Activated naive CD8-positive, alpha-beta T cell (primary cell): ENCODE data around the gene MPZ.
"Not testable (repeated sequence)": the region's sequence is repeated elsewhere in the genome, so short reads cannot be mapped to it uniquely, and the experiment has no call there.

ENCODE experiments used
- H3K27ac Mint-ChIP-seq: one replicate; pipeline ENCODE4 v1.8.0; 2021; ENCODE audit warnings: mixed read lengths
- H3K27me3 Mint-ChIP-seq: one replicate; pipeline ENCODE4 v1.8.0; 2021; ENCODE audit warnings: mixed read lengths
- H3K36me3 Mint-ChIP-seq: one replicate; pipeline ENCODE4 v1.8.0; 2021; ENCODE audit warnings: mixed read lengths
- H3K4me1 Mint-ChIP-seq: one replicate; pipeline ENCODE4 v1.8.0; 2021; ENCODE audit warnings: low read depth, mixed read lengths
- H3K4me3 Mint-ChIP-seq: one replicate; pipeline ENCODE4 v1.8.0; 2021; ENCODE audit warnings: mild to moderate bottlenecking, mixed read lengths
- H3K9me3 Mint-ChIP-seq: one replicate; pipeline ENCODE4 v1.8.0; 2021; ENCODE audit warnings: low read depth, mixed read lengths

MPZ gene

GRCh38 chr1:161267321-161267720, 42.4 kb downstream of the MPZ start:
- no peaks in the 10 kb centered on the region for H3K36me3 Mint-ChIP-seq
- H3K27ac Mint-ChIP-seq, result no peak overlapping the region
- no peaks in the 10 kb centered on the region for H3K9me3 Mint-ChIP-seq
- H3K4me3 Mint-ChIP-seq, result no peak overlapping the region
- peaks cover 7% of the 10 kb centered on the region for H3K27me3 Mint-ChIP-seq
- H3K4me1 Mint-ChIP-seq, result no peaks in the 10 kb centered on the region

- peaks cover 8% of the 10 kb centered on the region for H3K27me3 Mint-ChIP-seq
- H3K27ac Mint-ChIP-seq, result no peak overlapping the region
- no peaks in the 10 kb centered on the region for H3K36me3 Mint-ChIP-seq
- no peaks in the 10 kb centered on the region for H3K4me1 Mint-ChIP-seq
- H3K4me3 Mint-ChIP-seq, result no peak overlapping the region
- H3K9me3 Mint-ChIP-seq, result no peaks in the 10 kb centered on the region
Measured at GRCh38 chr1:161266836-161267235, 42.9 kb downstream of the MPZ start.

GRCh38 chr1:161266202-161266601, 43.6 kb downstream of the MPZ start:
- no peak overlapping the region for H3K4me3 Mint-ChIP-seq
- H3K4me1 Mint-ChIP-seq, result peaks cover 3% of the 10 kb centered on the region
- H3K9me3 Mint-ChIP-seq, result no peaks in the 10 kb centered on the region
- peaks cover 12% of the 10 kb centered on the region for H3K27me3 Mint-ChIP-seq
- no peaks in the 10 kb centered on the region for H3K36me3 Mint-ChIP-seq
- H3K27ac Mint-ChIP-seq, result no peak overlapping the region

GRCh38 chr1:161265305-161265704, 44.5 kb downstream of the MPZ start:
- peaks cover 6% of the 10 kb centered on the region for H3K4me1 Mint-ChIP-seq
- no peak overlapping the region for H3K27ac Mint-ChIP-seq
- H3K9me3 Mint-ChIP-seq, result no peaks in the 10 kb centered on the region
- peaks cover 16% of the 10 kb centered on the region for H3K27me3 Mint-ChIP-seq
- H3K36me3 Mint-ChIP-seq, result no peaks in the 10 kb centered on the region
- H3K4me3 Mint-ChIP-seq, result no peak overlapping the region

- Mint-ChIP-seq H3K36me3 (peaks cover 13% of the 10 kb centered on the region), H3K4me3 (no peak overlapping the region), H3K27ac (no peak overlapping the region), H3K9me3 (peaks cover 3% of the 10 kb centered on the region), H3K4me1 (peaks cover 24% of the 10 kb centered on the region), H3K27me3 (peaks cover 40% of the 10 kb centered on the region)
Measured at GRCh38 chr1:161261261-161262235, 48.2 kb downstream of the MPZ start.

GRCh38 chr1:161260376-161261260, 49.1 kb downstream of the MPZ start:
- peaks cover 46% of the 10 kb centered on the region for H3K27me3 Mint-ChIP-seq

GRCh38 chr1:161259765-161260164, 50.0 kb downstream of the MPZ start:
- Mint-ChIP-seq H3K27me3 (peaks cover 48% of the 10 kb centered on the region), H3K9me3 (peaks cover 3% of the 10 kb centered on the region), H3K4me3 (peak overlapping the region; percentile 78), H3K4me1 (peaks cover 24% of the 10 kb centered on the region), H3K27ac (no peak overlapping the region), H3K36me3 (peaks cover 15% of the 10 kb centered on the region)

More at GRCh38 chr1:161260376-161261260, 49.1 kb downstream of the MPZ start:
- H3K27ac Mint-ChIP-seq, result no peak overlapping the region
- H3K4me3 Mint-ChIP-seq, result no peak overlapping the region
- peaks cover 24% of the 10 kb centered on the region for H3K4me1 Mint-ChIP-seq
- H3K36me3 Mint-ChIP-seq, result peaks cover 15% of the 10 kb centered on the region
- peaks cover 3% of the 10 kb centered on the region for H3K9me3 Mint-ChIP-seq

GRCh38 chr1:161259345-161259702, 50.4 kb downstream of the MPZ start:
- Mint-ChIP-seq H3K27ac (no peak overlapping the region), H3K27me3 (peaks cover 48% of the 10 kb centered on the region), H3K9me3 (peaks cover 3% of the 10 kb centered on the region), H3K4me1 (peaks cover 24% of the 10 kb centered on the region), H3K36me3 (peaks cover 15% of the 10 kb centered on the region), H3K4me3 (peak overlapping the region; percentile 78)

- Mint-ChIP-seq H3K27me3 (peaks cover 48% of the 10 kb centered on the region), H3K4me3 (peak within 1 kb of the TSS; percentile 78), H3K36me3 (peaks cover 15% of the 10 kb centered on the region), H3K9me3 (peaks cover 3% of the 10 kb centered on the region), H3K27ac (no peak within 1 kb of the TSS), H3K4me1 (peaks cover 24% of the 10 kb centered on the region)
Measured at GRCh38 chr1:161258439-161259344, 51.1 kb downstream of the MPZ start, which contains the start of gene PCP4L1. TSS of gene PCP4L1 (plus strand) at chr1:161258745. CDS start at chr1:161258975, 230 bp downstream.

- H3K27ac Mint-ChIP-seq, H3K4me3 Mint-ChIP-seq, H3K9me3 Mint-ChIP-seq: not testable (repeated sequence)
- Mint-ChIP-seq H3K4me1 (peaks cover 24% of the 10 kb centered on the region), H3K36me3 (peaks cover 15% of the 10 kb centered on the region), H3K27me3 (peaks cover 44% of the 10 kb centered on the region)
Measured at GRCh38 chr1:161257109-161257508, 52.7 kb downstream of the MPZ start.

GRCh38 chr1:161255955-161256520, 53.7 kb downstream of the MPZ start:
- peaks cover 15% of the 10 kb centered on the region for H3K36me3 Mint-ChIP-seq
- H3K4me3 Mint-ChIP-seq, H3K27ac Mint-ChIP-seq, H3K9me3 Mint-ChIP-seq: not testable (repeated sequence)
- peaks cover 21% of the 10 kb centered on the region for H3K4me1 Mint-ChIP-seq
- H3K27me3 Mint-ChIP-seq, result peaks cover 36% of the 10 kb centered on the region

GRCh38 chr1:161255302-161255701, 54.5 kb downstream of the MPZ start:
- not testable (repeated sequence) for H3K9me3 Mint-ChIP-seq, H3K4me3 Mint-ChIP-seq, H3K27ac Mint-ChIP-seq
- H3K4me1 Mint-ChIP-seq, result peaks cover 19% of the 10 kb centered on the region
- H3K27me3 Mint-ChIP-seq, result peaks cover 32% of the 10 kb centered on the region
- peaks cover 15% of the 10 kb centered on the region for H3K36me3 Mint-ChIP-seq
